Left ventricle myocardium inferior (tissue), 1 donor: ENCODE results near the gene LRRC58. TPM values are rescaled to one million over a fixed set of nuclear protein-coding genes. Genes with fewer than 3 reads are reported as not detected.
"Not testable (repeated sequence)": the region's sequence is repeated elsewhere in the genome, so short reads cannot be mapped to it uniquely, and the experiment has no call there.

ENCODE experiments used
- DNase-seq: peaks from one replicate; pipeline ENCODE4 v3.0.0-alpha.2; 2020
- H3K27ac ChIP-seq: fragments of 200-600 bp; replicated peaks from 2 replicates; pipeline ENCODE4 v1.8.0; 2021
- H3K27me3 ChIP-seq: fragments of 200-600 bp; 2 replicates; pipeline ENCODE4 v1.8.0; 2021; ENCODE audit warnings: low read depth
- H3K36me3 ChIP-seq: fragments of 200-600 bp; 2 replicates; pipeline ENCODE4 v1.8.0; 2021
- H3K4me1 ChIP-seq: fragments of 200-600 bp; 2 replicates; pipeline ENCODE4 v1.8.0; 2021
- H3K4me3 ChIP-seq: fragments of 200-600 bp; 2 replicates; pipeline ENCODE4 v1.8.0; 2021; ENCODE audit warnings: mild to moderate bottlenecking, moderate library complexity
- H3K9me3 ChIP-seq: fragments of 200-600 bp; replicated peaks from 2 replicates; pipeline ENCODE4 v1.8.0; 2021
- CTCF ChIP-seq: fragments of 200-600 bp; IDR thresholded peaks from 2 replicates; pipeline ENCODE4 v1.8.0; 2021; ENCODE audit warnings: antibody characterized with exemption, mild to moderate bottlenecking, borderline replicate concordance
- intact Hi-C: fragments of 100-400 bp; cut with micrococcal nuclease; formaldehyde crosslinking; loops from one replicate; pipeline ENCODE4 v1.11.0; 2022
- total RNA-seq: library from RNA; stranded (reverse); fragmentation: NEBNext Ultra II Directional; extraction: Animal tissue kit (Norgen Biotek cat#: 25700); gene quantifications from one replicate; pipeline ENCODE4 v1.2.1, GENCODE V29; 2021
- donor health status: DM: no; HTN: yes; CAD: no; lungs with severe emphysema.

Gene LRRC58
- total RNA-seq, 1 donor from 2014 or later = 8.2 TPM

- no peaks in the 10 kb centered on the region for H3K4me1 ChIP-seq
- intact Hi-C loops = no loop called here
- no peaks in the 10 kb centered on the region for H3K27me3 ChIP-seq
Measured at GRCh38 chr3:120326784-120327183, 22.4 kb downstream of the LRRC58 start.

GRCh38 chr3:120324190-120324589 is 25.0 kb downstream of the LRRC58 start:
- Histone ChIP-seq H3K9me3 (peaks cover 2% of the 10 kb centered on the region), H3K4me1 (no peaks in the 10 kb centered on the region), H3K4me3 (no peak overlapping the region), H3K27me3 (no peaks in the 10 kb centered on the region), H3K27ac (no peak overlapping the region), H3K36me3 (peaks cover 26% of the 10 kb centered on the region)
- DNase-seq = no peak
- TF ChIP-seq CTCF = no peak
- intact Hi-C loops = no loop called here

More at GRCh38 chr3:120326784-120327183, 22.4 kb downstream of the LRRC58 start:
- TF ChIP-seq CTCF = no peak
- DNase-seq = no peak
- H3K9me3 ChIP-seq = no peaks in the 10 kb centered on the region
- no peak overlapping the region for H3K4me3 ChIP-seq
- no peak overlapping the region for H3K27ac ChIP-seq
- H3K36me3 ChIP-seq = peaks cover 48% of the 10 kb centered on the region

DNA sequence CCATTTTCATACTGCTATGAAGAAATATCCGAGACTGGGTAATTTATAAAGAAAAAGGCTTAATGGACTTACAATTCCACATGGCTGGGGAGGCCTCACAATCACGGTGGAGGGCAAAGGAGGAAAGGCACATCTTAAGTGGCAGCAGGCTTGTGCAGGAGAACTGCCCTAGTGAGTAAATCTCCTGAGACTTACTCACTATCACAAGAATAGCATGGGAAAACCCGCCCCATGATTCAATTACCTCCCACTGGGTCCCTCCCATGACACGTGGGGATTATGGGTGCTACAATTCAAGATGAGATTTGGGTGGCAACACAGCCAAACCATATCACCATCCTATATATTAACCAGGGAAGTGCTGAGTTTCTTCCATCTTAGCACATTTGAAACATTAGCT is 25.4 kb downstream of the LRRC58 start:
- H3K4me3 ChIP-seq, H3K27me3 ChIP-seq, intact Hi-C loops, H3K27ac ChIP-seq, H3K9me3 ChIP-seq, DNase-seq, H3K4me1 ChIP-seq: not testable (repeated sequence)
- H3K36me3 ChIP-seq = peaks cover 21% of the 10 kb centered on the region

DNA sequence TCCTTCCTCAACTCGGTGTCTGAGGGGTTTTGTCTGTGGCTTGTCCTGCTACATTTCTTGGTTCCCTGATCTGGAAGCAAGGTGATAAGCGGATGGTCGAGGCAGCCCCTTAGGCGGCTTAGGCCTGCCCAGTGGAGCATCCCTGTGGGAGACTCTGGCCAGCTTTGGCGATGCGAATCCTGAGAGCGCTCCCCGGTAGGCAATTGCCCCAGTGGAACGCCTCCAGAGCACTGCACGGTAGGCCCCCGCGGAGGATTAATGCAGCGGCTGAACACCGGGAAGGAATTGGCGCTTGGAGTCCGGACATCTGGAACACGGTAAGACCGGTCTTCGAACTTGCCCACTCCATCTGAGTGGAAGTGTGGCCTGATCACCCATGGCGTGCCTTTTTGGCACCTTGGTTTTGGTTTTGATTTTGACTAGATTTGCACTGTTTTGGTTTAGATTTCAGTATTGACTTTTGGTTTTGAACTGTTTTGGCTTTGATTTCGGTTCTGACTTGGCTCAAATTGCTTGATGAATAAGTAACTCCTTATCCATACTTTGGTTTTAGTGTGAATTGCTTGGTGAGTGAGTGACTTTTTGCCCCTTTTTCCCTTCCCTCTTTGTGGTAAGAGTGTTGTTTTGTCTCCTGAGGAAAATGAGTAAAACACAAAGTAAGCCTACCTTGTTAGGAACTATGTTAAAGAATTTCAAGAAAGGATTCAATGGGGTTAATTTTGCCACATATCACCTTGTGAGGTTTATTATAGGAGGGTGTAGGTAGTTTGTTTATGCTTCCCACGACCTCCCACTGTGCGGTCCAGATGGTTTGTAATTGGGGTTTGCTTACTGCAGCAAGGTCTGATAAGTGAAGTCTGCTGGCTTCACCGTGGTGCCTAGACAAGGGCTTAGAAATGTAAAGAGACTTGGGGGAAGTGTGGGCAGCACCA is 37.0 kb downstream of the LRRC58 start:
- H3K4me1 ChIP-seq = no peaks in the 10 kb centered on the region
- no peak overlapping the region for H3K4me3 ChIP-seq
- H3K27ac ChIP-seq = no peak overlapping the region
- H3K27me3 ChIP-seq = peaks cover 8% of the 10 kb centered on the region
- DNase-seq = no peak
- peaks cover 9% of the 10 kb centered on the region for H3K9me3 ChIP-seq
- no peak for TF ChIP-seq CTCF
- intact Hi-C loops = no loop called here
- peaks cover 5% of the 10 kb centered on the region for H3K36me3 ChIP-seq

DNA sequence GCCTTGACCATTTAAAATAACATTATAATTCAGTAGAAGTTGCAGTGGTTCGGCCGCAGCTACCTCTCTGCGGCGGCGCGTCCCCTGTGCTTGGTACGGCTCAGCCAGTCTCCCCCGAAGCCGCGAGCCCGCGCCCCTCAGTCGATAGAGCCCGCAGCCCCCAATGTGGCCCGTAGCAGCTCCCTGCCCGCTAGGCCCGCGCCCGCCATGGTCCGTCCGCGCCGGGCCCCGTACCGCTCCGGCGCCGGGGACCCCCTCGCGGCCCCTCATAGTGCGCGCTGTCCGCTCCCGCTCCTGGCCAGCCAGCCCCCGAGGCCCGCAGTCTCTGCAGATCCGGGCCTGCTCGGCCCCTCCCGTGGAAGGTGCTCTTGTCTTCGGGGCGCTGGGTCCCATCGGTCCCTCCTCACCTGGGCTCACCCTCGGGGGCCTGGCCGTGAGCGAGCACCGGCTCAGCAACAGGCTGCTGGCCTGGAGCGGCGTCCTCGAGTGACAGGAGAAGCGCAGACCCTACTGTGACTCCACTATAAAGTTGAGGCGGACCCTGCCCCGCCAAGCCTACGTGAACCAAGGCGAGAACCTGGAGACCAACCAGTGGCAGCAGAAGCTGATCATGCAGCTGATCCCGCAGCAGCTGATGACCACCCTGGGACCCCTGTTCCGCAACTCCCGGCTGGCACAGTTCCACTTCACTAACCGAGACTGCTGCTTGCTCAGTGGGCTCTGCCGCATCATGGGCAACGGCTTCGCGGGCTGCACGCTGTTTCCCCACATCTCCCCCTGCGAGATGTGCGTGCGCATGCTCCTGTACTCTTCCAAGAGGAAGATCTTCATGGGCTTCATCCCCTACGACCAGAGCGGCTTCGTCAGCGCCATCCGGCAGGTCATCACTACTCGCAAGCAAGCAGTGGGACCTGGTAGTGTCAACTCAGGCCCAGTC is 42.4 kb downstream of the LRRC58 start:
- peaks cover 28% of the 10 kb centered on the region for H3K27me3 ChIP-seq
- DNase-seq = no peak
- H3K36me3 ChIP-seq = no peaks in the 10 kb centered on the region
- intact Hi-C loops = no loop called here
- no peaks in the 10 kb centered on the region for H3K9me3 ChIP-seq
- H3K4me1 ChIP-seq = peaks cover 8% of the 10 kb centered on the region
- no peak overlapping the region for H3K27ac ChIP-seq
- no peak overlapping the region for H3K4me3 ChIP-seq
- TF ChIP-seq CTCF = no peak
